SK-N-SH treated with all-trans-retinoic acid at 6 μM for 48 hours (cell line): Measurements from ENCODE around the gene LENG1.

Experiments
- ATAC-seq: fragments of 200-7000 bp; cut with Tn5 transposase; 3 replicates; pipeline ENCODE4 v1.9.1; 2020; ENCODE audit warnings: mild to moderate bottlenecking, moderate library complexity
- ARNTL ChIP-seq: fragments of 450-650 bp; formaldehyde crosslinking; IDR thresholded peaks from 2 replicates; pipeline ENCODE4 v1.5.0; 2020; ENCODE audit warnings: low read depth, mild to moderate bottlenecking, moderate library complexity, borderline replicate concordance
- CREB5 ChIP-seq: fragments of 250-450 bp; sonication (Bioruptor Pico); IDR thresholded peaks from 2 replicates; pipeline ENCODE4 v1.5.1; 2020; ENCODE audit warnings: low read depth, mild to moderate bottlenecking, moderate library complexity
- CSDC2 ChIP-seq: fragments of 250-450 bp; sonication (Bioruptor Pico); IDR thresholded peaks from 2 replicates; pipeline ENCODE4 v1.5.0; 2020; ENCODE audit warnings: mild to moderate bottlenecking, moderate library complexity
- CSRNP3 ChIP-seq: fragments of 250-450 bp; sonication (Bioruptor Pico); IDR thresholded peaks from 2 replicates; pipeline ENCODE4 v1.5.1; 2021; ENCODE audit warnings: mild to moderate bottlenecking, moderate library complexity
- ESRRG ChIP-seq: fragments of 250-450 bp; sonication (Bioruptor Pico); IDR thresholded peaks from 2 replicates; pipeline ENCODE4 v1.6.1; 2021; ENCODE audit warnings: mild to moderate bottlenecking
- ISL1 ChIP-seq: fragments of 250-450 bp; sonication (Bioruptor Pico); IDR thresholded peaks from 2 replicates; pipeline ENCODE4 v2.1.2; 2022; ENCODE audit warnings: mild to moderate bottlenecking, moderate library complexity
- OSR1 ChIP-seq: fragments of 250-450 bp; sonication (Bioruptor Pico); IDR thresholded peaks from 2 replicates; pipeline ENCODE4 v1.8.0; 2022; ENCODE audit warnings: moderate library complexity, mild to moderate bottlenecking, inconsistent platforms
- PATZ1 ChIP-seq: fragments of 250-450 bp; sonication (Bioruptor Pico); IDR thresholded peaks from 2 replicates; pipeline ENCODE4 v1.8.0; 2020; ENCODE audit warnings: mild to moderate bottlenecking, moderate library complexity, borderline replicate concordance
- PPARA ChIP-seq: fragments of 250-450 bp; sonication (Bioruptor Pico); IDR thresholded peaks from 2 replicates; pipeline ENCODE4 v1.5.0; 2020; ENCODE audit warnings: mild to moderate bottlenecking, borderline replicate concordance
- RARB ChIP-seq: fragments of 250-450 bp; sonication (Bioruptor Pico); IDR thresholded peaks from 2 replicates; pipeline ENCODE4 v1.8.0; 2021; ENCODE audit warnings: mild to moderate bottlenecking, moderate library complexity
- SNAI2 ChIP-seq: fragments of 250-450 bp; sonication (Bioruptor Pico); IDR thresholded peaks from 2 replicates; pipeline ENCODE4 v1.5.0; 2020; ENCODE audit warnings: mild to moderate bottlenecking, moderate library complexity
- TCF4 ChIP-seq: fragments of 250-450 bp; sonication (Bioruptor Pico); IDR thresholded peaks from 2 replicates; pipeline ENCODE4 v1.8.0; 2021; ENCODE audit warnings: mild to moderate bottlenecking, moderate library complexity, borderline replicate concordance
- ZC3H10 ChIP-seq: fragments of 250-450 bp; sonication (Bioruptor Pico); IDR thresholded peaks from 2 replicates; pipeline ENCODE4 v1.5.1; 2021; ENCODE audit warnings: mild to moderate bottlenecking, moderate library complexity
- ZFP3 ChIP-seq: fragments of 250-450 bp; sonication (Bioruptor Pico); IDR thresholded peaks from 2 replicates; pipeline ENCODE4 v1.5.0; 2020; ENCODE audit warnings: mild to moderate bottlenecking, moderate library complexity
- ZFP30 ChIP-seq: fragments of 450-650 bp; formaldehyde crosslinking; IDR thresholded peaks from 2 replicates; pipeline ENCODE4 v1.5.0; 2022; ENCODE audit warnings: mild to moderate bottlenecking, moderate library complexity
- ZNF70 ChIP-seq: fragments of 450-650 bp; formaldehyde crosslinking; IDR thresholded peaks from 2 replicates; pipeline ENCODE4 v1.5.0; 2020; ENCODE audit warnings: mild to moderate bottlenecking, moderate library complexity
- ZNF8 ChIP-seq: fragments of 450-650 bp; formaldehyde crosslinking; IDR thresholded peaks from 2 replicates; pipeline ENCODE4 v1.5.0; 2020; ENCODE audit warnings: mild to moderate bottlenecking, moderate library complexity
- TF ChIP-seq, protein P1 (sequence below): fragments of 250-450 bp; sonication (Bioruptor Pico); IDR thresholded peaks from 2 replicates; pipeline ENCODE4 v1.5.0; 2020; ENCODE audit warnings: mild to moderate bottlenecking, moderate library complexity
- TF ChIP-seq, protein P2 (sequence below): fragments of 250-450 bp; sonication (Bioruptor Pico); IDR thresholded peaks from 2 replicates; pipeline ENCODE4 v1.8.0; 2021; ENCODE audit warnings: low read depth, mild to moderate bottlenecking, moderate library complexity, borderline replicate concordance

LENG1 gene

GRCh38 chr19:54199401-54199800 lies 39.9 kb upstream of the LENG1 start:
- TF ChIP-seq ESRRG (CRISPR knock-in tag) (no peak), ISL1 (CRISPR knock-in tag) (no peak), ZFP3 (CRISPR knock-in tag) (no peak), ARNTL (CRISPR knock-in tag) (no peak), OSR1 (CRISPR knock-in tag) (no peak), ZNF8 (no peak), PATZ1 (CRISPR knock-in tag) (no peak), ZNF70 (CRISPR knock-in tag) (no peak), CREB5 (no peak), RARB (CRISPR knock-in tag) (no peak), CSDC2 (CRISPR knock-in tag) (no peak), ZC3H10 (CRISPR knock-in tag) (no peak), TCF4 (CRISPR knock-in tag) (no peak)
- TF ChIP-seq, protein P1, sequence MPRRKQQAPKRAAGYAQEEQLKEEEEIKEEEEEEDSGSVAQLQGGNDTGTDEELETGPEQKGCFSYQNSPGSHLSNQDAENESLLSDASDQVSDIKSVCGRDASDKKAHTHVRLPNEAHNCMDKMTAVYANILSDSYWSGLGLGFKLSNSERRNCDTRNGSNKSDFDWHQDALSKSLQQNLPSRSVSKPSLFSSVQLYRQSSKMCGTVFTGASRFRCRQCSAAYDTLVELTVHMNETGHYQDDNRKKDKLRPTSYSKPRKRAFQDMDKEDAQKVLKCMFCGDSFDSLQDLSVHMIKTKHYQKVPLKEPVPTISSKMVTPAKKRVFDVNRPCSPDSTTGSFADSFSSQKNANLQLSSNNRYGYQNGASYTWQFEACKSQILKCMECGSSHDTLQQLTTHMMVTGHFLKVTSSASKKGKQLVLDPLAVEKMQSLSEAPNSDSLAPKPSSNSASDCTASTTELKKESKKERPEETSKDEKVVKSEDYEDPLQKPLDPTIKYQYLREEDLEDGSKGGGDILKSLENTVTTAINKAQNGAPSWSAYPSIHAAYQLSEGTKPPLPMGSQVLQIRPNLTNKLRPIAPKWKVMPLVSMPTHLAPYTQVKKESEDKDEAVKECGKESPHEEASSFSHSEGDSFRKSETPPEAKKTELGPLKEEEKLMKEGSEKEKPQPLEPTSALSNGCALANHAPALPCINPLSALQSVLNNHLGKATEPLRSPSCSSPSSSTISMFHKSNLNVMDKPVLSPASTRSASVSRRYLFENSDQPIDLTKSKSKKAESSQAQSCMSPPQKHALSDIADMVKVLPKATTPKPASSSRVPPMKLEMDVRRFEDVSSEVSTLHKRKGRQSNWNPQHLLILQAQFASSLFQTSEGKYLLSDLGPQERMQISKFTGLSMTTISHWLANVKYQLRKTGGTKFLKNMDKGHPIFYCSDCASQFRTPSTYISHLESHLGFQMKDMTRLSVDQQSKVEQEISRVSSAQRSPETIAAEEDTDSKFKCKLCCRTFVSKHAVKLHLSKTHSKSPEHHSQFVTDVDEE (CRISPR knock-in tag) = no peak
- TF ChIP-seq, protein P2, sequence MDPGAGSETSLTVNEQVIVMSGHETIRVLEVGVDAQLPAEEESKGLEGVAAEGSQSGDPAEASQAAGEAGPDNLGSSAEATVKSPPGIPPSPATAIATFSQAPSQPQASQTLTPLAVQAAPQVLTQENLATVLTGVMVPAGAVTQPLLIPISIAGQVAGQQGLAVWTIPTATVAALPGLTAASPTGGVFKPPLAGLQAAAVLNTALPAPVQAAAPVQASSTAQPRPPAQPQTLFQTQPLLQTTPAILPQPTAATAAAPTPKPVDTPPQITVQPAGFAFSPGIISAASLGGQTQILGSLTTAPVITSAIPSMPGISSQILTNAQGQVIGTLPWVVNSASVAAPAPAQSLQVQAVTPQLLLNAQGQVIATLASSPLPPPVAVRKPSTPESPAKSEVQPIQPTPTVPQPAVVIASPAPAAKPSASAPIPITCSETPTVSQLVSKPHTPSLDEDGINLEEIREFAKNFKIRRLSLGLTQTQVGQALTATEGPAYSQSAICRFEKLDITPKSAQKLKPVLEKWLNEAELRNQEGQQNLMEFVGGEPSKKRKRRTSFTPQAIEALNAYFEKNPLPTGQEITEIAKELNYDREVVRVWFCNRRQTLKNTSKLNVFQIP = no peak

DNA sequence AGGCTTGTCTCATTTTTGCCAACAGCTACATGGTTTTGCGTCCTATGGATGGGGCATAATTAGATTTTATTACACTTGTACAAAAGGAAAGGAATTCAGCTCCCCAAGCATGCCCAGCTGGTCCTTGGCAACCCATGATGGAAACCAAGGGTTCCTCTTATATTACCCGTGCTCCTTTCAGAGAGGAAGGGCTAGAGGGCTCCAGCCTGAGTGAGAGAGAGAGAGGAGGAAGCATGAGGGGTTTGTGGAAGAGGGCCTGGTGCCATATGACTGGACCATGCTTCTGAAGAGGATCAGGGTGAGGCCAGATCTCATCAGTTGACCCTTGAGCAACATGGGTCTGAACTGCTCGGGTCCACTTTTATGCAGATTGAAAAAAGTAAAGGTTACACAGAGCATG lies 37.6 kb upstream of the LENG1 start:
- TF ChIP-seq ZFP30 (no peak), SNAI2 (CRISPR knock-in tag) (no peak), CREB5 (no peak), PPARA (CRISPR knock-in tag) (no peak), ISL1 (CRISPR knock-in tag) (no peak), RARB (CRISPR knock-in tag) (no peak), CSDC2 (CRISPR knock-in tag) (no peak), CSRNP3 (CRISPR knock-in tag) (no peak), ZNF8 (no peak), ARNTL (CRISPR knock-in tag) (no peak), OSR1 (CRISPR knock-in tag) (no peak), ZC3H10 (CRISPR knock-in tag) (no peak)
- TF ChIP-seq, protein P2 = no peak
- no peak for ATAC-seq

More at GRCh38 chr19:54199401-54199800, 39.9 kb upstream of the LENG1 start:
- no peak for ATAC-seq
